IPS DF 6.9 (cell line): ENCODE results near the gene DMRT1.

Source experiments
- DNase-seq: peaks from one replicate; pipeline ENCODE4 v3.0.0-alpha.2; 2013; ENCODE audit warnings: low read depth, low spot score
- H3K27ac ChIP-seq: one replicate; pipeline ENCODE4 v1.5.1; 2013; ENCODE audit warnings: low read length, control low read depth
- H3K27me3 ChIP-seq: 2 replicates; pipeline ENCODE4 v1.6.1; 2013; ENCODE audit warnings: mild to moderate bottlenecking, low read length; ENCODE audit not compliant: control insufficient read depth, insufficient read depth
- H3K36me3 ChIP-seq: 2 replicates; pipeline ENCODE4 v1.6.1; 2013; ENCODE audit warnings: low read length; ENCODE audit not compliant: control insufficient read depth, insufficient read depth
- H3K4me1 ChIP-seq: 2 replicates; pipeline ENCODE4 v1.6.1; 2013; ENCODE audit warnings: low read length; ENCODE audit not compliant: control insufficient read depth, insufficient read depth
- H3K4me3 ChIP-seq: 2 replicates; pipeline ENCODE4 v1.5.1; 2013; ENCODE audit warnings: mild to moderate bottlenecking, low read length
- H3K9me3 ChIP-seq: 2 replicates; pipeline ENCODE4 v1.6.1; 2013; ENCODE audit warnings: low read length, inconsistent platforms; ENCODE audit not compliant: control insufficient read depth, insufficient read depth
- WGBS: extraction: QIAGEN DNeasy Blood & Tissue Kit; methylation state at CpG from one replicate; pipeline ENCODE4 v1.1.7; 2013; ENCODE audit warnings: mixed read lengths, missing lambda C conversion rate; ENCODE audit not compliant: insufficient read length, insufficient coverage; 5-methylcytosine and 5-hydroxymethylcytosine counted together

DMRT1 gene

DNA sequence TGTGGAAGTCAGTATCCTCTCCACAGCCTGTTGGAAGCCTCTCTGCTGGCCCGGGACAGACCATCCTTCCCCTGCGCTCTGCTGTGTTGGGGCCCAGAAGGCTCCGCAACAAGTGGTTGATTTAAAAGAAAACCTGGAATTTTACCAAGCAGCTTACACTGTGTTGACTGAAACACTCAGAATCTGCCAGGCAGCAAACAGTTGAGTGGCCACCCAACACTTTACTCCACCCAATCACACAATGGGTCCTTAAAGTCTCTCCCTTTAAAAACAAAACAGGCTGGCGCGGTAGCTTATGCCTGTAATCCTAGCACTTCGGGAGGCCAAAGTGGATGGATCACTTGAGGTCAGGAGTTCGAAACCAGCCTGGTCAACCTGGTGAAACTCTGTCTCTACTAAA lies 107.0 kb downstream of the DMRT1 start:
- Histone ChIP-seq H3K9me3 (no peaks in the 10 kb centered on the region), H3K4me1 (0 out of 2 replicates have a peak, but pooled peaks cover 2% of the 10 kb centered on the region), H3K36me3 (no peaks in the 10 kb centered on the region), H3K27ac (no peak overlapping the region), H3K4me3 (no peak overlapping the region), H3K27me3 (no peaks in the 10 kb centered on the region)
- no CpG with 5 or more reads among the region's 7 CpGs for WGBS
- no peak for DNase-seq

DNA sequence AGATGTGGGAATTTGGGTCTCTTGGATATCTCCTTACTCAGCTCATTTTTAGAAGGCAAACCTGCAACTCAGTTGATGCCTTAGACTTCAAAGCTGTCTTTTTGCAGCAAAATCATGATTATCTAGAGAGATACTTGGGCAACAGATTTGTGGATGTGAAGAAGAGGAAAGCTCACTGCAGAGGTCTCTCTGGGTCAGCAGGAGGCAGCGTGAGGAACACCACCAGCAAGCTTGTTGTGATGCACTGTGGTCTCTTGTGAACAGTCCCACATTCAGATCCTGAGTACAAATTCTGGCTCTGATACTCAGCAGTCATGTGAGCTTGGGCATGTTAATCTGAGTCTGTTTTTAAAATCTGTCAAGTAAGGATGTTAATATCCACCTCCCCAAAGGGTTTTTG lies 108.6 kb downstream of the DMRT1 start:
- no CpG with 5 or more reads among the region's 1 CpG for WGBS

GRCh38 chr9:952546-952945 lies 111.0 kb downstream of the DMRT1 start:
- DNase-seq, result no peak
- Histone ChIP-seq H3K27me3 (no peaks in the 10 kb centered on the region), H3K36me3 (no peaks in the 10 kb centered on the region), H3K27ac (no peak overlapping the region), H3K4me3 (no peak overlapping the region), H3K9me3 (no peaks in the 10 kb centered on the region), H3K4me1 (0 out of 2 replicates have a peak, but pooled peaks cover 2% of the 10 kb centered on the region)
- WGBS, result no CpG with 5 or more reads among the region's 4 CpGs

More for the DNA sequence above, 108.6 kb downstream of the DMRT1 start:
- Histone ChIP-seq H3K9me3 (no peaks in the 10 kb centered on the region), H3K4me3 (no peak overlapping the region), H3K4me1 (0 out of 2 replicates have a peak, but pooled peaks cover 2% of the 10 kb centered on the region), H3K27me3 (no peaks in the 10 kb centered on the region), H3K36me3 (no peaks in the 10 kb centered on the region), H3K27ac (no peak overlapping the region)
- no peak for DNase-seq

DNA sequence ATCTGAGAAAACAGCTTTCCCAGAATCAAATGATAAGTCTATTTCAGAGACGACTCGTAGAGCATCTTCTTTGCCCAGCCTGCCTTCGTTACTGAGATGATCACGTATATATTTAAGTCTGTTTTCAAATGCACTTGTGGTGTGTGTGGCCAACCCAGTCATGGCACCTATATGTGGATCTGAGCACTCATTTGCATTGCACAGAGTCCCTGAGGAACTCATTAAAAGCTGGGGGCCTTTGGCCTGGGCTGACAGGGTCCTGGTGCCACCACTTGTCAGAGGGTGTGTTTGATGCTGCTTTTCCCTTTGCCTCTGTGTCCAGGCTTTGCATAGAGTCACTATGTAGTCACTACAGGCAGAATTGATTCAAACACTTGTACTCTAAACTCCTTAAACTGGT lies 117.6 kb downstream of the DMRT1 start:
- Histone ChIP-seq H3K27me3 (no peaks in the 10 kb centered on the region), H3K36me3 (no peaks in the 10 kb centered on the region), H3K4me3 (no peak overlapping the region), H3K9me3 (no peaks in the 10 kb centered on the region), H3K27ac (no peak overlapping the region), H3K4me1 (no peaks in the 10 kb centered on the region)
- no CpG with 5 or more reads among the region's 4 CpGs for WGBS
- DNase-seq, result no peak

DNA sequence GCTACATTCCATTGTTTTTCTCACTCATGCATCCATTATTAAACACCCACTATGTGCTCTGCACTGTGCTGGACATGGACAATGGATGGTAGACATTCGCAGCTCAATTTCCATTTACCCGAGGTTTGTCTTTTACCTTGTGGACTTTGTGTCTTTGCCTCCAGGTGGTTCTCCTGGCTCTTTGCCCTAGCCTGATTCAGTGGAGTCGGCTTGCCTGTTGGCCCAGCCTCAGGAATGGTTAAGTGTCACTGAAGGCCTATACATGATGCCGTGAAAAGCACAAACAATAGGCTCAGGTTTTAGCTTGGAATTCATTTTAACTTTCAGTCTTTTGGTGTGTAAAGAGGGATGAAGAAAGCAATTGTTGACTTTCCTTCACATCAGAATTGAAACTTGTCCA lies 118.4 kb downstream of the DMRT1 start:
- no peak for DNase-seq
- Histone ChIP-seq H3K9me3 (no peaks in the 10 kb centered on the region), H3K4me1 (no peaks in the 10 kb centered on the region), H3K27me3 (no peaks in the 10 kb centered on the region), H3K27ac (no peak overlapping the region), H3K4me3 (no peak overlapping the region), H3K36me3 (no peaks in the 10 kb centered on the region)
- no CpG with 5 or more reads among the region's 4 CpGs for WGBS

DNA sequence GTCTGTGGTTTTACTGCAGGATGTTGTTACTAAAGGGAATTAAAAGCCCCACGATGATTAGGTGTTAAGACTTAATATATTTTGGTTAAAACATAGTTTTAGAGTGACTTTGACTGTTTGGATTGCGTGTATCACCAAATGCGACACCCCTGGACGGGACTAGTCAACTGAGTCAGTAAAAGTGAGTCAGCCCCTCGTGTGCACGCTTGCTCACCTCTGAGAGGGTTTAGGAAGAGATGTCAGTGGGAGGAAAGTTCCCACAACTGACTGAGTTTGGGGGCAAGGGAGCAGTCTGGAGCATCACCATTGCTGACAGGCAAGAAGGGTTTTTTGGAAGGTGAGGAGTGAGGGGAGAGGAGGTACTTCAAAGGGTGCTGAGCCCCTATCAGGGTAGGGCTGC lies 120.5 kb downstream of the DMRT1 start:
- no peaks in the 10 kb centered on the region for H3K27me3 ChIP-seq
- no peaks in the 10 kb centered on the region for H3K9me3 ChIP-seq
- no peak for DNase-seq
- no CpG with 5 or more reads among the region's 6 CpGs for whole genome bisulfite sequencing
- H3K4me1 ChIP-seq, result no peaks in the 10 kb centered on the region
- H3K36me3 ChIP-seq, result no peaks in the 10 kb centered on the region
- H3K4me3 ChIP-seq, result no peak overlapping the region
- H3K27ac ChIP-seq, result no peak overlapping the region

GRCh38 chr9:965497-965896 lies 124.0 kb downstream of the DMRT1 start:
- peaks cover 3% of the 10 kb centered on the region for H3K4me1 ChIP-seq

GRCh38 chr9:966870-967269 lies 125.4 kb downstream of the DMRT1 start:
- DNase-seq, result no peak
- WGBS, result no CpG with 5 or more reads among the region's 3 CpGs
- H3K27me3 ChIP-seq, result peaks cover 26% of the 10 kb centered on the region

More at GRCh38 chr9:965497-965896, 124.0 kb downstream of the DMRT1 start:
- Histone ChIP-seq H3K4me3 (no peak overlapping the region), H3K27ac (no peak overlapping the region), H3K27me3 (peaks cover 18% of the 10 kb centered on the region), H3K9me3 (no peaks in the 10 kb centered on the region), H3K36me3 (no peaks in the 10 kb centered on the region)
- whole genome bisulfite sequencing, result no CpG with 5 or more reads among the region's 4 CpGs
- no peak for DNase-seq

GRCh38 chr9:967436-967835 lies 125.9 kb downstream of the DMRT1 start:
- DNase-seq, result no peak
- Histone ChIP-seq H3K4me3 (no peak overlapping the region), H3K4me1 (peaks cover 4% of the 10 kb centered on the region), H3K9me3 (no peaks in the 10 kb centered on the region), H3K27me3 (peaks cover 29% of the 10 kb centered on the region), H3K36me3 (no peaks in the 10 kb centered on the region), H3K27ac (no peak overlapping the region)
- WGBS, result no CpG with 5 or more reads among the region's 6 CpGs

More at GRCh38 chr9:966870-967269, 125.4 kb downstream of the DMRT1 start:
- Histone ChIP-seq H3K9me3 (no peaks in the 10 kb centered on the region), H3K4me3 (no peak overlapping the region), H3K27ac (no peak overlapping the region), H3K4me1 (peaks cover 4% of the 10 kb centered on the region), H3K36me3 (no peaks in the 10 kb centered on the region)

DNA sequence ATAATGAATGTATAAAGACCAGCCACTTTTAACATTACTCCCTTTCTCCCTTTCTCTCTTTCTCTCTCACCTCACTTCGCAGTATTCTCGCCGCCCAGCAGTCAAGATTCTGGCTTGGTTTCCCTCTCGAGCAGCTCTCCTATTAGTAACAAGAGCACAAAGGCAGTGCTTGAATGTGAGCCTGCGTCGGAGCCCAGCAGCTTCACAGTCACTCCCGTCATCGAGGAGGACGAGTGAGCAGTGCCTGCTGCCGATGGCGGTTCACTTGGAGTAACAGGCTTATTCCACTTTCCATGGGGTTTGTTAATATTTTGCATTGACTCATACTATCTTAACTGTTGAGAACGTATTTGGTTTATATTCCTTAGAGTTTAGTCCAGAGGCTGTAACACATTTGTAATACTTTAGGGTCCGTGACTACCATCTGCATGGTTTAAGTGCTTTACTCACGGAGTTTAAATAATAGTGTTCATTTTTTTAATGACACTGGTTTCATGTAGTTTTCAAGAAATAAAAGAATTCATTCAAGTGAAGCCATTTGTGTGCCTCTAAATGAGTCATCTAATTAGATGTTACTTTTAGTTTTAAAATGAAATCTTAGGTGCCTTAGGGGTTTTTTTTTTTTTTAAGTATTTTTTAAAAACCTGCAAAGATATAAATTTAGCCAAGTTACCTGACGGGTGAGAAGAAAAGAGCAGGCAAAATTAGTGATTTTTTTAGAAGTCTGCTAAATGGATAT lies 126.6 kb downstream of the DMRT1 start:
- no CpG with 5 or more reads among the region's 15 CpGs for WGBS
- Histone ChIP-seq H3K36me3 (no peaks in the 10 kb centered on the region), H3K4me1 (peaks cover 7% of the 10 kb centered on the region), H3K27ac (no peak overlapping the region), H3K27me3 (peaks cover 35% of the 10 kb centered on the region), H3K9me3 (no peaks in the 10 kb centered on the region), H3K4me3 (no peak overlapping the region)
- DNase-seq, result no peak
